IPS-20b (cell line): Measurements from ENCODE around the gene ANKS1B.

Source experiments
- H3K27ac ChIP-seq: one replicate; pipeline ENCODE4 v1.5.1; 2013; ENCODE audit warnings: low read length
- H3K27me3 ChIP-seq: 2 replicates; pipeline ENCODE4 v1.6.1; 2013; ENCODE audit warnings: mild to moderate bottlenecking, low read length, inconsistent platforms; ENCODE audit not compliant: insufficient read depth
- H3K36me3 ChIP-seq: 2 replicates; pipeline ENCODE4 v1.6.1; 2013; ENCODE audit warnings: low read depth, mild to moderate bottlenecking, inconsistent platforms, low read length, moderate library complexity; ENCODE audit not compliant: insufficient read depth
- H3K4me1 ChIP-seq: 2 replicates; pipeline ENCODE4 v1.6.1; 2013; ENCODE audit warnings: mild to moderate bottlenecking, control low read depth, inconsistent platforms, low read length, moderate library complexity; ENCODE audit not compliant: insufficient read depth
- H3K4me3 ChIP-seq: 2 replicates; pipeline ENCODE4 v1.5.1; 2013; ENCODE audit warnings: mild to moderate bottlenecking, low read length, inconsistent platforms
- H3K9ac ChIP-seq: 2 replicates; pipeline ENCODE4 v1.6.1; 2013; ENCODE audit warnings: low read depth, mild to moderate bottlenecking, inconsistent platforms, low read length, moderate library complexity
- H3K9me3 ChIP-seq: 2 replicates; pipeline ENCODE4 v1.6.1; 2013; ENCODE audit warnings: mild to moderate bottlenecking, low read depth, low read length, inconsistent platforms; ENCODE audit not compliant: insufficient read depth

Gene ANKS1B

DNA sequence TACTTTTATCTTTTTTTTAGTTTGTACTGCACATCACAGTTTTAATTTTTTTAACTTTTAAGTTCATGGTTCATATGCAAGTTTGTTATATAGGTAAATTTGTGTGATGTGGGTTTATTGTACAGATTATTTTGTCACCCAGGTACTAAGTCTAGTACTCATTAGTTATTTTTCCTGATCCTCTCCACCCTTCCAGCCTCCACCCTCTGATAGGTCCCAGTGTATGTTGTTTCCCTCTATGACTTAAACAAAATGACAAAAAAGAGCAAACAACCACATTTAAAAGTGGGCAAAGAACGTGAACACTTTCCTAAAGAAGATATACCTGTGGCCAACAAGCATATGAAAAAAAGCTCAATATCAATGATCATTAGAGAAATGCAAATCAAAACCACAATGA, 273.5 kb downstream of the ANKS1B start:
- H3K9me3 ChIP-seq, result peaks cover 5% of the 10 kb centered on the region
- no peak overlapping the region for H3K4me3 ChIP-seq
- H3K36me3 ChIP-seq, result no peaks in the 10 kb centered on the region
- no peaks in the 10 kb centered on the region for H3K27me3 ChIP-seq
- no peaks in the 10 kb centered on the region for H3K4me1 ChIP-seq
- no peak overlapping the region for H3K9ac ChIP-seq
- H3K27ac ChIP-seq, result no peak overlapping the region

DNA sequence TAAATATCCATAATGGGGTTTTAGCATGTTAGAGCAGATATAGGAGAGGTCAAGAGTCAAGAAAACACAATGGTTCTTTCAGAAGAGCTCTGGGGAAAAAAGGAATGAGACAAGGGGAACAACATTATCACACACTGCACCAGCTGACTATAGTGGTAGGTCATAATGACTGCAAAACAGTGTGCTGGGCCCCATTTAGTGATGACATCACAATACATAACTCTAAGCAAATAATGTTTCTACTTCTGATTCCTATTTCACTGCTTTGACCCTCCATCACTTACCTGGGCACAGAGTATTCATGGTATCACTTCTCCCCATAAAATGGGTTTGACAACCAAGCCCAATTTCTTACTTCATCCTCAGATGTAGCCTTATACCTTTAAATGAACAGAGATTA, 275.1 kb downstream of the ANKS1B start:
- no peak overlapping the region for H3K27ac ChIP-seq
- no peaks in the 10 kb centered on the region for H3K4me1 ChIP-seq
- peaks cover 5% of the 10 kb centered on the region for H3K9me3 ChIP-seq
- H3K36me3 ChIP-seq, result no peaks in the 10 kb centered on the region
- no peak overlapping the region for H3K9ac ChIP-seq
- no peak overlapping the region for H3K4me3 ChIP-seq
- H3K27me3 ChIP-seq, result no peaks in the 10 kb centered on the region

DNA sequence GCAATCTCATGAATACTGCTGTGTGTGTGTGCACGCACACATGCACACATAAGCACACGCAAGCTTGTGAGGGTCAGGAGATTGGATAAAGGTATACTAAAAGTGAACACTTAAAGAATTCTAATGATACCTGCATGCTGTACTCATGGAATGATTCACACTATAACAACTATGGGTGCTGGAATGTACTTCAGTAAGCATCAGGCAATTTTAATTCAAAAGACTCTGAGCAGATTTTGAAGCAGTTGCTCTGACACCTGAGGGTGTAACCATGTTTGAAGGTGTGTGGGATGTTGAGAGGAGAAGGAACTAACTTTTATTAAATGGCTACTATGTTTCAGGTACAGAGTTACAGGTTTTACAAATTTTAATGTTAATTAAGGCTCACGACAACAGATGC, 275.6 kb downstream of the ANKS1B start:
- H3K4me3 ChIP-seq, result no peak overlapping the region
- H3K9ac ChIP-seq, result no peak overlapping the region
- no peaks in the 10 kb centered on the region for H3K27me3 ChIP-seq
- peaks cover 5% of the 10 kb centered on the region for H3K9me3 ChIP-seq
- H3K36me3 ChIP-seq, result no peaks in the 10 kb centered on the region
- no peak overlapping the region for H3K27ac ChIP-seq
- no peaks in the 10 kb centered on the region for H3K4me1 ChIP-seq

DNA sequence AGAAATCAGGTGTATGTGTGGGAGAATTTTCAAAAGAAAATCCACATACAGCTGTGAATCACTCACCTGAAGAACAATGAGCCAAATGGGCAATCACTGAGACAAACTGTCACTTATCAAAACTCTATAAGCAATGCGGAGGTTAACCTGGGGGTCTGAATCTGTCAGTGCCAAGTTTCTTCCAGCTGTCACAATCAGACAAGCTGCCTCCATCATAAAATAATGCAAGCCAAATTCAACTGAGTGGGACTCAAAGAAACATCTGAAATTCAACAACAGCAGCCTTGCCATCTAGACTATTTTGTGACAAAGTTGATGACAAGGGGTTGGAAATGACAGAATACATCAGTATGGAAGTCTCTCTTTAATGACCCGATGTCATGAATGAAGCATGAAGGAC, 276.9 kb downstream of the ANKS1B start:
- Histone ChIP-seq H3K4me3 (no peak overlapping the region), H3K9ac (no peak overlapping the region), H3K27ac (no peak overlapping the region), H3K4me1 (no peaks in the 10 kb centered on the region), H3K36me3 (no peaks in the 10 kb centered on the region), H3K9me3 (peaks cover 3% of the 10 kb centered on the region; the same call in 1 of the 2 replicates), H3K27me3 (no peaks in the 10 kb centered on the region)

DNA sequence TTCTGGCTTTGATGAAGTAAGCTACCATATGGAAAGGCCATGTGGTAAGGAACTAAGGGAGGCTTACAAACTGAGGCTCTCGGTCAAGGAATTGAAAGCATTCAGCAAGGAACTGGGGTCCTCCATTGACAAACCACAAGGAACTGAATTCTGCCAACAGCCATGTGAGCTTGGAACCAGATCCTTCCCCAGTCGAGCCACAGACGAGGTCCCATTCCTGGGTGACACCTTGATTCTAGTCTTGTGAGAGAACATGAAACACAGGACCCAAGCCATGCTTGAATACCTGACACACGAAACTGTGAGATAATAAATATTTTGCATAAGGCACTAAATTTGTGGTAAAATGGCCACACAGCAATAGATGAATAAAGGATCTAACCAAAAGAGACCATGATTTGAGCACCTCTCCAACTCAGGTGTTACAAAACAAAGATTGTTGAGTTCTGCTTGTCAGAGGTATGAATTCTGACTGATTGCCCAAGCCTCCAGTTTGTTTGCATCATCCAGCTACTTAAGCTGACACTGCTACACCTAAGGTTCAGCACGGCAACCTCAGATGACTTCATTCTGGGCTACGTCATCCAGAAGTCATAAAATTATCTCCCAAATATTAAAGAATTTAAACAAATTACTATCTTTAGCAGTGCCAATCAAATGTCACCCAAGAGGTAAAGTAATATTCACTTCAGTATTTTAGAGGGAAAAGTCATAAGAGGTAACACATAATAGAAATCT, 277.8 kb downstream of the ANKS1B start:
- H3K4me1 ChIP-seq, result no peaks in the 10 kb centered on the region
- H3K27me3 ChIP-seq, result no peaks in the 10 kb centered on the region
- H3K36me3 ChIP-seq, result no peaks in the 10 kb centered on the region
- H3K9ac ChIP-seq, result no peak overlapping the region
- no peaks in the 10 kb centered on the region for H3K9me3 ChIP-seq
- H3K4me3 ChIP-seq, result no peak overlapping the region
- H3K27ac ChIP-seq, result no peak overlapping the region

DNA sequence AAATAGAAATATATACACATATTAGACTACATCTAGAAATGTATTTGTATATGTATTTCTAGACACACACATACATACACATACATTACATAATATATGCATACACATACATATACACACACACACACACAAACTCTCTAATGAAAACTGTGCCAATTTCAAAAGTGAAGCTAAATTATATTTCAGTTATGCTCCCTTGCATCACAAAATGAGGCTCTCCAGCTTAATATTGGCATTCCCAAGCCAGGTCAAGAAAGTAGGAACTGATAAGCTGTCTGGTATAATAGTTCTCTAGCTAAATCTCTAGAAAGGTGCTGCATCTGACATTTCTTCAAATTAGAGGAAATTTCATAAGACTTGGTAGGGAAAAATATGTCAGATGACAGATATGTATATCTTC, 280.3 kb downstream of the ANKS1B start:
- Histone ChIP-seq H3K4me3 (no peak overlapping the region), H3K4me1 (no peaks in the 10 kb centered on the region), H3K36me3 (no peaks in the 10 kb centered on the region), H3K9ac (no peak overlapping the region), H3K9me3 (no peaks in the 10 kb centered on the region), H3K27ac (no peak overlapping the region), H3K27me3 (no peaks in the 10 kb centered on the region)

DNA sequence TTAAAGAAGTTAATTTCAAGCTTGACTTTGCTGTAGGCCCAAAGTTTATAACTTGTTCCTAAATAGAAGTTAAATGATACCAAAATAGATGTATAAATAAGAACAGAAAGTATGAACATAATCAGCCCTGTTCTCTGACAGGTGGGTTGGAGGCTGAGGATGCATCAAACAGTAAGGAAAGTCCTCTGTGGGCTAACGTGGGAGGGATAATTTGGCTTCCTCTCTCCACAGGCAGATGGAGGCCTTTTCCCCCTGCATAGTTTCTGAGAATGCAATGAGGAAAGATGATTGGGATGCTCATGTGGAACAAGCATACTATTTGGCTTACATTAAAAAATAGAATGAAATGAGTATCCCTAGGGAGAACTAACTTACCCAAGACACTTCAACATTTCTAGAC, 280.7 kb downstream of the ANKS1B start:
- H3K36me3 ChIP-seq, result no peaks in the 10 kb centered on the region
- no peak overlapping the region for H3K27ac ChIP-seq
- H3K4me3 ChIP-seq, result no peak overlapping the region
- no peaks in the 10 kb centered on the region for H3K27me3 ChIP-seq
- H3K4me1 ChIP-seq, result no peaks in the 10 kb centered on the region
- H3K9ac ChIP-seq, result no peak overlapping the region
- H3K9me3 ChIP-seq, result no peaks in the 10 kb centered on the region

DNA sequence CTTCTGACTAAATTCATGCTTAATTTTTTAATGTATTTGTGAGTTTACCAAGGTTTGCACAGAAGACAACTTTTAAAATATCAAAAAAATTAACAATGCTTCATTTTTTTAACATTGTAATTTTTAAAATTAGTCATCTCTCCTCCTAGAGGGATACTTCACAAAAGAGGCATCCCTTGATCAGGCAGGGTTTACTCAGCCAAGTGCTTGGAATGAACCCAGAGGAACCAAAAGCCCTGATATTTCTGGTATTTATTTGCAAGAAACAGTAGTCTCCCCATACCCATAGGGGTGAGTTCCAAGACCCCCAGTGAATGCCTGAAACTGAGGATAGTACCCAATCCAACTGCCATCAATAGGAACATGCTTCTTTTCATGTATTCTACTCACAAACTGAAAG, 284.7 kb downstream of the ANKS1B start:
- no peak overlapping the region for H3K9ac ChIP-seq
- H3K9me3 ChIP-seq, result no peaks in the 10 kb centered on the region
- no peaks in the 10 kb centered on the region for H3K4me1 ChIP-seq
- H3K27me3 ChIP-seq, result no peaks in the 10 kb centered on the region
- H3K4me3 ChIP-seq, result no peak overlapping the region
- H3K27ac ChIP-seq, result no peak overlapping the region
- H3K36me3 ChIP-seq, result no peaks in the 10 kb centered on the region

DNA sequence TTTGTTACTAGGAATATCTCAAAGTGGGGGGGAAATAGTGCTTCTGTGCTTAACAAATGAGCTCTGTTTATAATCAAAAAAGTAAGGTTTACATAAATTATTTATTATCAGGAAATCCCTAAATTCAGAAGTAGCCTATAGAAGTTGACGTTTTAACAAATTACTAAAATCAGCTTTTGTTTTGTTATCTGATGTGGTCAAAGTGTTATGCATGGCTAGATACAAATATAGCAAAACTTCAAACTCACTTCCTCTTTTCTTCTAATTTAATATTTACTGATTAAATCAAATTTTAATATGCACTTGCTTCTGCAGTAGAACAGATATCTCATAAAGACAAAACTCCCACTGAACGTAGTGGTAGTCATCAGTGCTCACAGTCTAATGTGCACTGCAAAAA, 289.7 kb downstream of the ANKS1B start:
- no peak overlapping the region for H3K9ac ChIP-seq
- no peaks in the 10 kb centered on the region for H3K9me3 ChIP-seq
- H3K27ac ChIP-seq, result no peak overlapping the region
- H3K4me3 ChIP-seq, result no peak overlapping the region
- H3K4me1 ChIP-seq, result no peaks in the 10 kb centered on the region
- no peaks in the 10 kb centered on the region for H3K27me3 ChIP-seq
- H3K36me3 ChIP-seq, result no peaks in the 10 kb centered on the region

DNA sequence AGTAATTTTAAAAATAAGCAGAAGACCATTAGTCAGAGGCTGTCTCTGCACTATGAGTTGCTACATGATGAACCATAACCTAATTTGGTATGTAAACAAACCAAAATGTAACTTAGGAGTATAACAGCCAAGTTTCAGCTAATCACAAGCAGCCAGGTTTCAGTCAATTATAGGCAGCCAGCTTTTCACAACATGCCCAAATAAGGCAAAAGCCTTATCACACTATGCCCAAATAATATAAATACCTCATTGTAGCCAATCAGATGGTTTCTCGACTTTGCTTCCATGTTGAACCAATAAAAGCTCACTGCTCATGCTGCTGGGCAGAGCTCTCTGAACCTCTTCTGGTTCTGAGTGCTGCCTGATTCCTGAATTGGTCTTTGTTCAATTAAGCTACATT, 298.6 kb downstream of the ANKS1B start:
- Histone ChIP-seq H3K36me3 (no peaks in the 10 kb centered on the region), H3K4me3 (no peak overlapping the region), H3K9ac (no peak overlapping the region), H3K27me3 (no peaks in the 10 kb centered on the region), H3K9me3 (no peaks in the 10 kb centered on the region), H3K27ac (no peak overlapping the region), H3K4me1 (no peaks in the 10 kb centered on the region)

DNA sequence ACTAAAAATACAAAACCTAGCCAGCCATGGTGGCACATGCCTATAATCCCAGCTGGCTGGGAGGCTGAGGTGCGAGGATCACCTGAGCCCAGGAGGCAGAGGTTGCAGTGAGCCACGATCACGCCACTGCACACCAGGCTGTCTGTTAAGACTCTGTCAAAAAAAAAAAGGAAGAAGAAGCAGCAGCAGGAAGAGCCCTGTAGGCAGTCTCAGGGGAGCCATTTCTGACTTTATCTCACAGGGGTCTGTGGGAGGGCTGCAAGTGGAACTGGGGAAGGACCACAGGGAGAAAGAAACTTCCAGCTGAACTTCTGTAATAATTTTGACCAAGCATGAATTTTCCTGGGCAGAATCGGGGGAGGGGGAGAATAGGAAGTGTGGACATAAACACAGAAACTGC, 304.5 kb downstream of the ANKS1B start:
- H3K36me3 ChIP-seq, result no peaks in the 10 kb centered on the region
- H3K9ac ChIP-seq, result no peak overlapping the region

DNA sequence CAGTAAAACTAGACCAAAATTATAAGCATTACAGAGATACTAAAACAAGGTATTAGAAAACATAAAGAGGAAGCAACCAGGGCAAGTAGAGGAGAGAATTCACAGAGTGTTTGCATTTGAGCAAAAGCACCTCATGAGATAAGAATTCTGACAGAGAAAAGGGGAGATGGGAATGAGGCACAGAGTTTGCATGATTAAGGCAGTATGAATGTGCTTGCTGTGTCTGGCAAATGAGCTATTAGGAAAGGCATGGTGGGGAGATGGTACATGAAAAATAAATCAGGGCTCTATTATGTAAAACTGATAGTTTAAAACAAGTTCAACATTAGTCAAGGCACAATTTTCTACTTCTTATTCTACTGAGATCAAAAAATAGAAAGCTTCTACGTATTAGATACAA, 314.1 kb downstream of the ANKS1B start:
- Histone ChIP-seq H3K36me3 (no peaks in the 10 kb centered on the region), H3K9ac (no peak overlapping the region)

More for the DNA sequence above, 304.5 kb downstream of the ANKS1B start:
- Histone ChIP-seq H3K27ac (no peak overlapping the region), H3K4me3 (no peak overlapping the region), H3K9me3 (no peaks in the 10 kb centered on the region), H3K4me1 (no peaks in the 10 kb centered on the region), H3K27me3 (no peaks in the 10 kb centered on the region)

More for the DNA sequence above, 314.1 kb downstream of the ANKS1B start:
- H3K27me3 ChIP-seq, result no peaks in the 10 kb centered on the region
- no peak overlapping the region for H3K27ac ChIP-seq
- peaks cover 19% of the 10 kb centered on the region for H3K4me1 ChIP-seq
- peaks cover 8% of the 10 kb centered on the region; the same call in 1 of the 2 replicates for H3K9me3 ChIP-seq
- no peak overlapping the region for H3K4me3 ChIP-seq
